ENCODE results near the gene MPEG1. TPM values are rescaled to one million over a fixed set of nuclear protein-coding genes. Genes with fewer than 3 reads are reported as not detected.

Gene MPEG1
- polyA plus RNA-seq, 1 donor (not counting 4 experiments of a cell fraction or from before 2014, with no cell fraction given) = not detected

DNA sequence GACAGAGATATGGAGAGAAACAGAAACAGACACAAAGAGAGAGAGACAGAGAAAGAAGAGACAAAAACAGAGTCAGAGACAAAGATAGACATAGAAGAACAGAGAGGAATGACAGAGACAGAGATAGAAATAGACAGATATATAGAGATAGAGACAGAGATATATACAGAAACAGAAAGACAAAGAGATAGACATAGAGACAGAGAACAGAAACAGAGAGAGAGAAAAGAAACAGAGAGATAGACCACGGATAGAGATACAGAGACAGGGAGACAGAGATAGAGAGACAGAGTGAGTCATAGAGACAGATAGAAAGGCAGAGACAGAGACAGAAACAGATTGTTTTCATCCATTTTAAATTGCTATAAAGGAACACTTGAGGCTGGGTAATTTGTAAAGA is 12.3 kb upstream of the MPEG1 start:
- no peak for DNase-seq (ENCODE audit: low read depth, low spot score)
- Histone ChIP-seq H3K79me2 (ENCODE audit: control insufficient read depth, insufficient read depth, low read length) (no peaks in the 10 kb centered on the region), H3K27me3 (ENCODE audit: control insufficient read depth, extremely low read depth, insufficient read depth, low read length) (no peaks in the 10 kb centered on the region), H4K20me1 (ENCODE audit: control insufficient read depth, extremely low read depth, insufficient read depth, low read length) (no peaks in the 10 kb centered on the region), H3K4me2 (ENCODE audit: control insufficient read depth, extremely low read depth, insufficient read depth, low read depth, low read length) (no peak overlapping the region), H3K9me1 (ENCODE audit: control insufficient read depth, extremely low read depth, insufficient read depth, low read length) (no peaks in the 10 kb centered on the region), H3K9me3 (ENCODE audit: control insufficient read depth, low read depth, low read length) (no peaks in the 10 kb centered on the region), H3K27ac (ENCODE audit: control insufficient read depth, insufficient read depth, low read length) (no peak overlapping the region), H3K36me3 (ENCODE audit: control insufficient read depth in 2 of 2, extremely low read depth in 1 of 2, insufficient read depth in 2 of 2, low read length in 2 of 2) (no peaks in the 10 kb centered on the region), H3K9ac (ENCODE audit: control insufficient read depth, extremely low read depth, insufficient read depth, low read length) (no peak overlapping the region), H3K4me3 (ENCODE audit: control insufficient read depth in 2 of 3, extremely low read depth in 1 of 3, insufficient read depth in 2 of 3, low read depth in 1 of 3, low read length in 3 of 3) (no peak overlapping the region), H3K4me1 (ENCODE audit: control insufficient read depth, extremely low read depth, insufficient read depth, low read length) (peaks cover 15% of the 10 kb centered on the region), H2AFZ (ENCODE audit: control insufficient read depth, low read length) (no peak overlapping the region)
- TF ChIP-seq, protein P1, sequence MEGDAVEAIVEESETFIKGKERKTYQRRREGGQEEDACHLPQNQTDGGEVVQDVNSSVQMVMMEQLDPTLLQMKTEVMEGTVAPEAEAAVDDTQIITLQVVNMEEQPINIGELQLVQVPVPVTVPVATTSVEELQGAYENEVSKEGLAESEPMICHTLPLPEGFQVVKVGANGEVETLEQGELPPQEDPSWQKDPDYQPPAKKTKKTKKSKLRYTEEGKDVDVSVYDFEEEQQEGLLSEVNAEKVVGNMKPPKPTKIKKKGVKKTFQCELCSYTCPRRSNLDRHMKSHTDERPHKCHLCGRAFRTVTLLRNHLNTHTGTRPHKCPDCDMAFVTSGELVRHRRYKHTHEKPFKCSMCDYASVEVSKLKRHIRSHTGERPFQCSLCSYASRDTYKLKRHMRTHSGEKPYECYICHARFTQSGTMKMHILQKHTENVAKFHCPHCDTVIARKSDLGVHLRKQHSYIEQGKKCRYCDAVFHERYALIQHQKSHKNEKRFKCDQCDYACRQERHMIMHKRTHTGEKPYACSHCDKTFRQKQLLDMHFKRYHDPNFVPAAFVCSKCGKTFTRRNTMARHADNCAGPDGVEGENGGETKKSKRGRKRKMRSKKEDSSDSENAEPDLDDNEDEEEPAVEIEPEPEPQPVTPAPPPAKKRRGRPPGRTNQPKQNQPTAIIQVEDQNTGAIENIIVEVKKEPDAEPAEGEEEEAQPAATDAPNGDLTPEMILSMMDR (optimal IDR thresholded peaks at IDR 0.05 in 1 of 3, IDR thresholded peaks at IDR 0.05 in 1 of 3, conservative IDR thresholded peaks at IDR 0.05 in 1 of 3; ENCODE audit: extremely low read depth in 1 of 3, insufficient read depth in 2 of 3, low read length in 3 of 3) = no peak
- no peak for TF ChIP-seq EZH2 (IDR thresholded peaks at IDR 0.05; ENCODE audit: low read length)
- no peak for FAIRE-seq
- dilution Hi-C loops (cut with MboI; ENCODE audit: extremely low pct_ligation_motif_present, low sequenced_read_pairs) = no loop called here

DNA sequence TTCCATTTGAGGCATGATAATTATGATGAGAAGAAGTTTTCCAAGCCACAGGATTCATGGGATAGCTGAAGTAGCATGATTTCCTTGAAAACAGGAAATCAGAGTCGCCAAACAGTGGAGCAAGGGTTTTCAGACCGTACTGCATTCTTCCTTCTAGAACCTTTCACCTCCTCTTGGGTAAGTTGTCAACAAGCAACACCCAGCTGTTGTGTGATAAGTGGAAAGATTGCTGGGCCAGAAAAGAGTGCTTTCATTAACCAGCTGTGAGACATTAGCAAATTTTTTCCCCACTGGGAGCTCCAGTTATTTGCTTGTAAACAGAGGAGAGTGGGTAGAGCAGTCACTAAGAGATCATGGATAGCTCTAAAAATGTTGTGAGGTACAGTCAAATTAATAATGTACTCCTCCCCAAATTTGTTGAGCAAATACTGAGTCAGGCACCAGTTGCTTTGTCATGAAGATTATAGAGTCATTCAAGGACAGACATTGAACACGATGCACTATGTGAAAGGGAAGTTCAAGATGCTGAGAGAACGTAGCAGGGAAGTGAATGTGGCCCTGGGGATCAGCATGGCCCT is 11.7 kb upstream of the MPEG1 start:
- Histone ChIP-seq H3K27ac (ENCODE audit: control insufficient read depth, insufficient read depth, low read length) (no peak overlapping the region), H3K4me2 (ENCODE audit: control insufficient read depth, extremely low read depth, insufficient read depth, low read depth, low read length) (no peak overlapping the region), H3K27me3 (ENCODE audit: control insufficient read depth, extremely low read depth, insufficient read depth, low read length) (no peaks in the 10 kb centered on the region), H2AFZ (ENCODE audit: control insufficient read depth, low read length) (no peak overlapping the region), H3K79me2 (ENCODE audit: control insufficient read depth, insufficient read depth, low read length) (no peaks in the 10 kb centered on the region), H3K36me3 (ENCODE audit: control insufficient read depth in 2 of 2, extremely low read depth in 1 of 2, insufficient read depth in 2 of 2, low read length in 2 of 2) (no peaks in the 10 kb centered on the region), H3K4me1 (ENCODE audit: control insufficient read depth, extremely low read depth, insufficient read depth, low read length) (peaks cover 15% of the 10 kb centered on the region), H3K9me1 (ENCODE audit: control insufficient read depth, extremely low read depth, insufficient read depth, low read length) (no peaks in the 10 kb centered on the region), H4K20me1 (ENCODE audit: control insufficient read depth, extremely low read depth, insufficient read depth, low read length) (no peaks in the 10 kb centered on the region), H3K9me3 (ENCODE audit: control insufficient read depth, low read depth, low read length) (no peaks in the 10 kb centered on the region), H3K9ac (ENCODE audit: control insufficient read depth, extremely low read depth, insufficient read depth, low read length) (no peak overlapping the region), H3K4me3 (ENCODE audit: control insufficient read depth in 2 of 3, extremely low read depth in 1 of 3, insufficient read depth in 2 of 3, low read depth in 1 of 3, low read length in 3 of 3) (no peak overlapping the region)
- TF ChIP-seq, protein P1 (optimal IDR thresholded peaks at IDR 0.05 in 1 of 3, IDR thresholded peaks at IDR 0.05 in 1 of 3, conservative IDR thresholded peaks at IDR 0.05 in 1 of 3; ENCODE audit: extremely low read depth in 1 of 3, insufficient read depth in 2 of 3, low read length in 3 of 3) = no peak
- no peak for TF ChIP-seq EZH2 (IDR thresholded peaks at IDR 0.05; ENCODE audit: low read length)
- DNase-seq (ENCODE audit: low read depth, low spot score) (no peak), FAIRE-seq (no peak)
- dilution Hi-C loops (cut with MboI; ENCODE audit: extremely low pct_ligation_motif_present, low sequenced_read_pairs) = no loop called here
